A673 (cell line): Measurements from ENCODE around the gene ILKAP. TPM values are rescaled to one million over a fixed set of nuclear protein-coding genes. Genes with fewer than 3 reads are reported as not detected.

Experiments used
- BruUV-seq: library from RNA; stranded (reverse); fragments of 400-500 nt; replicated peaks from 2 replicates; lab custom pipeline; 2021; lab: Mats Ljungman, UMichigan
- CTCF ChIA-PET: fragments of 300-600 bp; sonication (Branson Sonifier 250); formaldehyde crosslinking; loops from one replicate; lab custom pipeline; 2022; ENCODE audit warnings: antibody characterized with exemption; lab: Charles Lee
- POLR2A ChIA-PET: fragments of 300-600 bp; sonication (Branson Sonifier 250); formaldehyde crosslinking; loops from one replicate; lab custom pipeline; 2022; ENCODE audit warnings: antibody characterized with exemption; ENCODE audit not compliant: low non-redundant PET; lab: Charles Lee
- DNase-seq: peaks from one replicate; pipeline ENCODE4 v3.0.0-alpha.2; 2015; ENCODE audit warnings: low spot score
- H3K27ac ChIP-seq: fragments of 200-600 bp; sonication (generic); 2 replicates; pipeline ENCODE4 v1.5.1; 2016; ENCODE audit warnings: mixed run types, low read depth, mild to moderate bottlenecking, mixed read lengths, antibody characterized with exemption, low read length; ENCODE audit not compliant: poor library complexity, severe bottlenecking
- H3K27me3 ChIP-seq: fragments of 200-600 bp; sonication (generic); replicated peaks from 2 replicates; pipeline ENCODE4 v1.6.1; 2017; ENCODE audit warnings: mixed run types, low read depth, mild to moderate bottlenecking, mixed read lengths, antibody characterized with exemption, low read length; ENCODE audit not compliant: insufficient read depth, poor library complexity
- H3K36me3 ChIP-seq: fragments of 200-600 bp; sonication (generic); 2 replicates; pipeline ENCODE4 v1.6.1; 2016; ENCODE audit warnings: mixed run types, mild to moderate bottlenecking, mixed read lengths, antibody characterized with exemption, low read length; ENCODE audit not compliant: insufficient read depth, poor library complexity, severe bottlenecking
- H3K4me1 ChIP-seq: fragments of 200-600 bp; sonication (generic); 2 replicates; pipeline ENCODE4 v1.6.1; 2017; ENCODE audit warnings: mixed run types, mild to moderate bottlenecking, mixed read lengths, antibody characterized with exemption, low read length; ENCODE audit not compliant: insufficient read depth, poor library complexity, severe bottlenecking
- H3K4me3 ChIP-seq: fragments of 200-600 bp; sonication (generic); 2 replicates; pipeline ENCODE4 v1.5.1; 2016; ENCODE audit warnings: low read depth, mixed run types, mild to moderate bottlenecking, mixed read lengths, low read length; ENCODE audit not compliant: poor library complexity, severe bottlenecking
- H3K9me3 ChIP-seq: fragments of 200-600 bp; sonication (generic); 2 replicates; pipeline ENCODE4 v1.6.1; 2016; ENCODE audit warnings: mixed run types, low read depth, mild to moderate bottlenecking, mixed read lengths, antibody characterized with exemption, low read length; ENCODE audit not compliant: poor library complexity, severe bottlenecking
- EZH2 ChIP-seq: fragments of 200-600 bp; sonication (generic); IDR thresholded peaks from 2 replicates; pipeline ENCODE4 v1.6.1; 2017; ENCODE audit warnings: borderline replicate concordance, low read depth, mild to moderate bottlenecking, mixed read lengths, antibody characterized with exemption, low read length; ENCODE audit not compliant: poor library complexity, severe bottlenecking
- intact Hi-C: fragments of 100-400 bp; cut with micrococcal nuclease; formaldehyde crosslinking; loops from one replicate; pipeline ENCODE4 v1.10.0; 2022; ENCODE audit not compliant: unreplicated experiment
- total RNA-seq: library from RNA; stranded (reverse); gene quantifications from 2 replicates; pipeline ENCODE4 v1.2.3, GENCODE V29; 2021
- TF ChIP-seq, protein P1 (sequence below): fragments of 300-800, 200-600 bp; sonication (generic); conservative IDR thresholded peaks from 2 replicates; pipeline ENCODE4 v1.5.1; 2017; ENCODE audit warnings: low read depth, mild to moderate bottlenecking, antibody characterized with exemption, low read length, moderate library complexity, mixed read lengths

The ILKAP gene
- total RNA-seq, 1 experiment from 2014 or later: 71.6 TPM

DNA sequence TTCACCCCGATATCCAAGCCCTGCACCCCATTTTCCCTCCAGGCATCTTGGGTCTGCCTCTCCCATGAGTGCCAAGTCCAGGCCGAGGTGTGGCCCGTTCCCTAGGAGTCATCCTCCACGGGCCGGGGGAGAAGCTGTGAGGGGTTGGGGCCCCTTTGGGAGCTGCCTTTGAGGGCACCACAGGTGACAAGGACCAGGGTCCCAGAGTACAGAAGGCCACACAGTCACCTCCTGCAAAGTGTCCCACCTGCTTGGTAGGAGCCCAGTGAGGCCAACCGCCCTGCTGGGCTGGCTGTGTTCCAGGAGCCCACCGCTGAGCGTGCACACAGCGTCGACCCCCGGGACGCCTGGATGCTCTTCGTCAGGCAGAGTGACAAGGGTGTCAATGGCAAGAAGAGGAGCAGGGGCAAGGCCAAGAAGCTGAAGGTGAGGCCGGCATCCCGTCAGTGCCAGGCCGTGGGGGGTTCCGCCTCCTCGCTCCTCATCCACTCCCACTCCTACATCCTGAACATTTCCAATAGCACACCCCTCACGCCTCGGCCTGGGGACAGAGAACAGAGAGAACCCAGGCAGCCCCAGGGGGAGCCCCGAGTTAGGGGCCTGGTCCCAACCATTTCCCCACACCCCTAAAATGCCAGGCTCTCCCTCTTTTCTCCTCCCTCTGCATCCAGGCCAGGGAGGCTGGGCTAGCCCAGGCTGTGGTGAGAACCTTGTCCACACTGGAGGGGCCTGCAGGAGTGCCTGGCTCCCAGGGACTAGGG is 42.0 kb downstream of the ILKAP start:
- no peaks in the 10 kb centered on the region for H3K4me1 ChIP-seq
- no peaks in the 10 kb centered on the region for H3K9me3 ChIP-seq
- no TSS peak for BruUV-seq
- intact Hi-C loops: loop anchor here (5.0 kb wide), 1 partner anchor 101 kb away; no protein-coding TSS in a partner anchor
- DNase-seq: no peak
- H3K27ac ChIP-seq: no peak overlapping the region
- H3K4me3 ChIP-seq: no peak overlapping the region
- POLR2A ChIA-PET: no interaction called here
- no peaks in the 10 kb centered on the region for H3K36me3 ChIP-seq
- H3K27me3 ChIP-seq: peaks cover 6% of the 10 kb centered on the region
- CTCF ChIA-PET: no interaction called here
- TF ChIP-seq EZH2: no peak
- TF ChIP-seq, protein P1, sequence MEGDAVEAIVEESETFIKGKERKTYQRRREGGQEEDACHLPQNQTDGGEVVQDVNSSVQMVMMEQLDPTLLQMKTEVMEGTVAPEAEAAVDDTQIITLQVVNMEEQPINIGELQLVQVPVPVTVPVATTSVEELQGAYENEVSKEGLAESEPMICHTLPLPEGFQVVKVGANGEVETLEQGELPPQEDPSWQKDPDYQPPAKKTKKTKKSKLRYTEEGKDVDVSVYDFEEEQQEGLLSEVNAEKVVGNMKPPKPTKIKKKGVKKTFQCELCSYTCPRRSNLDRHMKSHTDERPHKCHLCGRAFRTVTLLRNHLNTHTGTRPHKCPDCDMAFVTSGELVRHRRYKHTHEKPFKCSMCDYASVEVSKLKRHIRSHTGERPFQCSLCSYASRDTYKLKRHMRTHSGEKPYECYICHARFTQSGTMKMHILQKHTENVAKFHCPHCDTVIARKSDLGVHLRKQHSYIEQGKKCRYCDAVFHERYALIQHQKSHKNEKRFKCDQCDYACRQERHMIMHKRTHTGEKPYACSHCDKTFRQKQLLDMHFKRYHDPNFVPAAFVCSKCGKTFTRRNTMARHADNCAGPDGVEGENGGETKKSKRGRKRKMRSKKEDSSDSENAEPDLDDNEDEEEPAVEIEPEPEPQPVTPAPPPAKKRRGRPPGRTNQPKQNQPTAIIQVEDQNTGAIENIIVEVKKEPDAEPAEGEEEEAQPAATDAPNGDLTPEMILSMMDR: no peak

DNA sequence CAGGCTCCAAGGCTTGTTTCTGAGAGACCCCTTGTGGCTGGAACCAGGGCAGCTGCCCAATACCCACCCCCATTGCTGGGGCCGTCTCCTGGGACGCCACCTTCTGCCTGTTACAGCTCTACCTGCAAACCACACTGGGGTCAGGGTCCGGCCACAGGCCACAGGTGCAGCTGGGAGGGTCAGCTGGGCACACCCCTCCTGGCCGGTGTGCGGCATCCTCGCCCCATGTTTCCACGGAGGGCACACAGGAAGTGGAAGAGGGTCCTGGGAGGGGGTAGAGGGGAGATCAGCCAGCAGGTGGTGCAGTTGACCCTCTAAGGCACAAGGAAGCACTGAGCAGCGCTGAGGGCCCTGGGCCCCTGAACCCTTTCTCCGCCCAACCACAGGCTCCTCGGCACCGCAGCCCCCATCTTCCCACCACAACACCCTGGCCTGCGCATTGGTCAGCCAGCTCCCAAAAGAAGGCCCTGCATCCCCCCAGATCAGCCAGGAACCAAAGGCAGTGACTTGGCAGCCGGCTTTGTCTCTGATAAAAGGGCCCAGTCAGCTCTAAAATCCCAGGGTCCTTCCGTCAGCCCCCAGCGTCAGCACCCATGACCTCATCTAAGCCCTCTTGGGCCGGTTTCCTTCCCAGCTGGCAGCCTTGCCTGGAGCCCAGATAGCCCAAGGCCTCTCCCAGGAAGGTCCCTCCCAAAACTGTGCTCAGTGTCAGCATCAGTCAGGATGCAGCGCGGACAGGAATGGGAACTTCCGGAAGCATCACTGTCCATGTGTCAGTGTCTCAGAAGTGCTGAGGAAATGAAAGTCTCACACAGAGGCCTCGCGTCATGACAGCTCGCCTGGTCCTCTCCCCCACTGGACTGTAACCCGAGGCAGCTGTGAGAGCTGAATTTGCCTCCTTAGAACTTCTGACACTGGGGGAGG is 43.0 kb downstream of the ILKAP start:
- no peak for TF ChIP-seq EZH2
- TF ChIP-seq, protein P1: peak; percentile 41
- POLR2A ChIA-PET: no interaction called here
- no peak overlapping the region for H3K27ac ChIP-seq
- no TSS peak for BruUV-seq
- CTCF ChIA-PET: interaction anchor here (0.6 kb wide), 1 partner anchor 87 kb away, joined by 3 read pairs; no protein-coding TSS in a partner anchor
- H3K36me3 ChIP-seq: no peaks in the 10 kb centered on the region
- no peaks in the 10 kb centered on the region for H3K9me3 ChIP-seq
- no peak overlapping the region for H3K4me3 ChIP-seq
- intact Hi-C loops: loop anchor here (5.0 kb wide), 1 partner anchor 102 kb away; no protein-coding TSS in a partner anchor
- no peak for DNase-seq
- H3K4me1 ChIP-seq: no peaks in the 10 kb centered on the region
- H3K27me3 ChIP-seq: peaks cover 6% of the 10 kb centered on the region

DNA sequence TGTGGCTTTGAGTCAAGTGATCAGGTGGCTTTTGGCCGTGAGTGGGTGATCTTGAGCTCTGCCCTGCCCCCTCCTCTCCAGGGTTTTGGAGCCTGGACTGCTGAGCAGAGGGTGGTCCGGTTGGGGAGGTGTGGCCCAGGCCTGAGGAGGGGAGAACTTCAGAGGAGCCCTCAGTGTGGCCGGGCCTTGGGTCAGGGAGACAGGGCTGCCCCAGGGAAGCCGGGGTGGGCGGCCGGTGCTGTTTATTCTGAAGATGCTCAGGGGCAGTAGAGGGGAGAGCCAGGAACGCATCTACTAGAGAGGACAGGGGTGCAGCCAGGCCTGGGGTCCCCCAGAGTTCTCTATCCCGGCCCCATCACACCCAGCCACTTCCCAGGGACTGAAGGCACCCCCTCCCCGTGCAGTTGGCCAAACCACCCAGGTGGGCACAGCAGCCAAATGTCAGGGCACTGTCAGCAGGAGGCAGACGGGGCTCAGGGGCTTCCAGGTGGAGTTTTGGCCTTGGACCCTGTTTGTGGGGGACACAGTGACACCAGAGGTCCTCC is 43.8 kb downstream of the ILKAP start:
- DNase-seq: no peak
- Histone ChIP-seq H3K36me3 (no peaks in the 10 kb centered on the region), H3K4me3 (peak overlapping the region; percentile 48), H3K9me3 (no peaks in the 10 kb centered on the region), H3K27me3 (peaks cover 6% of the 10 kb centered on the region), H3K4me1 (no peaks in the 10 kb centered on the region), H3K27ac (no peak overlapping the region)
- intact Hi-C loops: loop anchor here (5.0 kb wide), 1 partner anchor 103 kb away; no protein-coding TSS in a partner anchor
- no TSS peak for BruUV-seq
- CTCF ChIA-PET: interaction anchor here (0.6 to 0.7 kb wide), 2 partner anchors 88 to 104 kb away, joined by 3 to 4 read pairs; no protein-coding TSS in a partner anchor
- TF ChIP-seq, protein P1: no peak
- no peak for TF ChIP-seq EZH2
- POLR2A ChIA-PET: no interaction called here
